Erythroblast (primary cell): ENCODE measurements around the gene CIITA.

Experiments used
- GATA1 ChIP-seq: IDR thresholded peaks from 2 replicates; pipeline ENCODE4 v1.6.1; 2011; ENCODE audit warnings: low read depth, mild to moderate bottlenecking, control low read depth, low read length, moderate library complexity
- POLR2A ChIP-seq: IDR thresholded peaks from 2 replicates; pipeline ENCODE4 v1.6.1; 2011; ENCODE audit warnings: mild to moderate bottlenecking, low read length

DNA sequence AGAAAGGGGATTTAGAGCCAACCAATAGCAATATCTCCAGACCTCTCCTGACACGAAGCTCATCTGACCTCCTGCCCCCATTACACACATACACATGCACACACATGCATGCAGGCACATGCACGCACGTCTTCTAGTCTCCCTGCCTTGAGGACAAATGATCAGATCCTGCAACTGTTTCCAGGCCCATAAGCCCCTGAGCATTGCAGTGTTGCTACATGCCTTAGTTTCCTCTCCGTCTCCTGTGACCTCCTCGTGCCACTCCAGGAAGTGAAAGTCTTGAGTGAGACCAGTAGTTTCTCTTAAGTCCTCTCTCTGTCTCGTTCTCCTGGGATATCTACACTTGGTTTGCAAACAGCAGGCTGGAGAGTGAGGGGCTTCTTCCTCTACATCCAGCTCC is 8.2 kb downstream of the CIITA start:
- no peak for TF ChIP-seq POLR2A
- no peak for TF ChIP-seq GATA1
